AG09309 (cell line): Measurements from ENCODE around the gene SALL3.

Experiments used
- DNase-seq: peaks from one replicate; pipeline ENCODE4 v3.0.0-alpha.2; 2010; ENCODE audit warnings: low read depth
- H3K4me3 ChIP-seq: 2 replicates; pipeline ENCODE4 v1.5.1; 2011; ENCODE audit warnings: mild to moderate bottlenecking, low read depth, low read length, moderate library complexity; ENCODE audit not compliant: control insufficient read depth
- TF ChIP-seq, protein P1 (sequence below): IDR thresholded peaks from 2 replicates; pipeline ENCODE4 v1.5.1; 2011; ENCODE audit warnings: mild to moderate bottlenecking, low read depth, low read length, inconsistent platforms; ENCODE audit not compliant: insufficient read depth, control insufficient read depth; ENCODE audit errors: missing control alignments

The SALL3 gene

DNA sequence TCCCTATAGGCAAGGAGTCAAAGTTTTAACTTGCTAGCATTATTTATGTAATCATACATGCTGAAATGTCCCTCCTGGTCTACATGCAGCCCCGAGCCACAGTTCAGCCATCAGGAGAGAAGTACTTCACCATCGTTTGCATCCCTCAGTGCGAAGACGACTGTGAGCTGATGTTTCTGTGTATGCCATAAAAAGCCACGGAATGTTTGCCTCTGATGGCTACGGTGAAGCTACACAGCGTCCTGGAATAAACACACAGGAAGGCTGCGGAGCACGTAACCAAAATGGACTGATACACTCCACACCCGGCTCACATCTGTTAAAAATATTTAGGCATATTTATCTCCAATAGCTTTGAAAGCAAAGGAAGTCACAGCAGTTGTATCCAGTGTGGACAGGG, 4.3 kb upstream of the SALL3 start:
- TF ChIP-seq, protein P1, sequence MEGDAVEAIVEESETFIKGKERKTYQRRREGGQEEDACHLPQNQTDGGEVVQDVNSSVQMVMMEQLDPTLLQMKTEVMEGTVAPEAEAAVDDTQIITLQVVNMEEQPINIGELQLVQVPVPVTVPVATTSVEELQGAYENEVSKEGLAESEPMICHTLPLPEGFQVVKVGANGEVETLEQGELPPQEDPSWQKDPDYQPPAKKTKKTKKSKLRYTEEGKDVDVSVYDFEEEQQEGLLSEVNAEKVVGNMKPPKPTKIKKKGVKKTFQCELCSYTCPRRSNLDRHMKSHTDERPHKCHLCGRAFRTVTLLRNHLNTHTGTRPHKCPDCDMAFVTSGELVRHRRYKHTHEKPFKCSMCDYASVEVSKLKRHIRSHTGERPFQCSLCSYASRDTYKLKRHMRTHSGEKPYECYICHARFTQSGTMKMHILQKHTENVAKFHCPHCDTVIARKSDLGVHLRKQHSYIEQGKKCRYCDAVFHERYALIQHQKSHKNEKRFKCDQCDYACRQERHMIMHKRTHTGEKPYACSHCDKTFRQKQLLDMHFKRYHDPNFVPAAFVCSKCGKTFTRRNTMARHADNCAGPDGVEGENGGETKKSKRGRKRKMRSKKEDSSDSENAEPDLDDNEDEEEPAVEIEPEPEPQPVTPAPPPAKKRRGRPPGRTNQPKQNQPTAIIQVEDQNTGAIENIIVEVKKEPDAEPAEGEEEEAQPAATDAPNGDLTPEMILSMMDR = no peak
- H3K4me3 ChIP-seq = no peak overlapping the region
- DNase-seq = no peak

DNA sequence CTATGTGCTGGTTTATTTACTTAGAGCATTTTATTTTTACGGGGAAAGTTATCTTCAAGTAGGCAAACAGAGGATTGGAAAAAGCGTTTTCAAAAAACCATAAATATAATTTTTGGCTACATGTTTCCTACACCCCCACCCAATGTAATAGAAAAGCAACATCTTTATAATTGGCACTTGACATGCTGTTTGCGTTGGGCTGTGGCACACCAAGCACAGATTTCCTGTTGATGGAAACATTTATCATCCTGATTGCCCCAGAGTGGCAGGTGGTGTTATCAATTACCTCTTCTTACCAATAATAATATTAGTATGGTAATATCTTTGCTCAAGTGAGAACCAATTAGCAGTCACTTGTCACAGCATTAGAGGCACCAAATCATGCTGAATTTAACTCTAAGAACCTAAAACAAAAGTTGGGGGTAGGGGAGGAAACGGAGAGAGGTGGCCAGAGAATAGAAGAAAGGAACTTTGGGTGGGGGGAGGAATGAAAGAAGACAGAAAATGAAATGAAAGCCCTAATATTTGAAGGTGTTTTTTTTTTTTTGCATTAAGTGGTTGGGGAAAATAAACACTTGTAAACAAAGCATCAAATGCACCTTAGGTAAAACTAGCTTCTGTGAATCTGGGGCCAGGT, 3.8 kb upstream of the SALL3 start:
- DNase-seq = no peak
- TF ChIP-seq, protein P1 = no peak
- no peak overlapping the region for H3K4me3 ChIP-seq

GRCh38 chr18:78976765-78977636, 2.6 kb upstream of the SALL3 start:
- H3K4me3 ChIP-seq = no peak overlapping the region
- DNase-seq = no peak
- TF ChIP-seq, protein P1 = no peak

DNA sequence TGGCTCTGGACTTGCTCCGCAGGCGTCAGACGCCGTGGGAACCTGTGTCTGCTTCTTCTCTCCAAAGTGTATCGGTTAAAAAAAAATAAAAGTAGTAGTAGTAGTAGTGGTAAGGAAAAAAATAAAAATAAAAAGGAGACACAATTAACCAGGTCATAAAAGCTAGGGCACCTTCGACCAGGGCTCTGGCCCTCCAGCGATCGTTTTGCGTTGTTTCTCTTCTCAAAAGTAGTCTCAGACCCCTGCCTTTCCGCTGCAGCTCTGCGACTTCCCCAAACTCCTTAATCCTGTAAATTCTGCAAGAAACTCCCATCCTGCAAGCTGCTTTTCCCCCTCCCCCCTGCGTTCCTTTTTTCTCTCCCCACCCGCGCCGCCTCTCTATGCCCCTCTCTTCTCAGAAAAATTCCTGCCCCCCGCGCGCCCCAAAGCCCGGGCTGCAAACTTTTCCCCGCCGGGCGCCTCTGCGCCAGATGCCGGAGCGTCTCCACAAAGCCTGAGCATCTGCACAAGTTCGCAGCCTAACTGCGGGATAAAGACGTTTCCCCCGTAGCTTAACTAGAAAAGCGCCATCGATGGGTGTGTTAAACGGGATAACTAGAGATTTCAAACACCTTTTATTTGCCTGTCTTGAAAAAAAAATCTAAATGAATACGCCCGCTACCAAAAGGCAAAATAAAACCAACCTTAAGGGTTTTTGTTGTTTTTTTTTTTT, 1.8 kb upstream of the SALL3 start:
- no peak overlapping the region for H3K4me3 ChIP-seq
- TF ChIP-seq, protein P1 = no peak
- no peak for DNase-seq

DNA sequence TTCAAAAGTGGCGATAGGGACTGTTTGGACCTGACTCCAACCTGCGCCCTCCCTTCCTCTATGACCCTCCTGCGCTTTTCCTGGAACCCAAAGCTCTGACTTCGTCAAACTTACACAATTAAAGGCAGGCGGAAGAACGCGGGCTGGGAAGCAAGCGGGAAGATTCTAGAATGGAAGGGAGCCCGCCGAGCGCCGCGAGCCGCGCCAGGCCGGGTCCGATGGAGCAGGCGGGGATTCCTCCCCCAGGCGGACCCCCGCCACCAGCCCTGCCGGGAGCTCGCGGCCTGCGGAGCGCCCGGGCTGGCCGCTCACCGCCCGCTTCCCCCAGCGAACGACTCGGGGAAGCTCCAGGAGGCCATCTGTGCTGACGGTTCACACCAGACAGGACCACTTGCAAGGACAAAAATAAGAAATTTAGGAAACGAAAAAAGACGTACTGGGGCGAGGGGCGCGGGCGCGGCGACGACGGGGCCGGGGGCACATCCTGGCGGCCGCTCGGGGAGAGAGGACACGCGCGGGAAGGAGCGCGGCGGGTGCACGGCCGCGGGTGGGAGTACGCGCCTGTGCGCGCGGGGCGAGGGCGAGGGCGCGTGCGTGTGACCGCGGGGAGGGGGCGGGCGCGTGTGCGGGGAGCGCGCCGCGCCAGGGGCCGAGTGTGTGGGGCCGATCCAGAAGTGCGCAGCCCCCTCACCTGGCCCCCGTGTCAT, 1.1 kb upstream of the SALL3 start:
- no peak for DNase-seq
- TF ChIP-seq, protein P1 = no peak
- H3K4me3 ChIP-seq = no peak overlapping the region
